Measurements from ENCODE around the gene NOTCH3. TPM values are rescaled to one million over a fixed set of nuclear protein-coding genes. Genes with fewer than 3 reads are reported as not detected.

The NOTCH3 gene
- total and polyA plus RNA-seq, 2 of the 8 experiments (the other 6 are each of a cell fraction or from before 2014, with no cell fraction given) = 37.5 to 107 TPM

GRCh38 chr19:15222738-15223648 lies 22.2 kb upstream of the NOTCH3 start:
- Histone ChIP-seq H3K18ac (ENCODE audit: extremely low read depth, low read length) (peak overlapping the region; percentile 72; the same call in 1 of the 2 replicates), H4K5ac (ENCODE audit: insufficient read length, low read depth, low read length) (peak overlapping the region; percentile 79), H3K9ac (replicated peaks in 1 of 4; ENCODE audit: extremely low read depth in 1 of 4, low read depth in 3 of 4, low read length in 3 of 4) (peak overlapping the region in 3 of 4 experiments; percentile 49 to 65 (median 63); a peak in 5 of 7 replicates), H3K9me3 (ENCODE audit: insufficient read depth in 2 of 2, low read depth in 1 of 2, low read length in 1 of 2) (no peaks in the 10 kb centered on the region), H3K4me2 (ENCODE audit: insufficient read depth in 1 of 2, low read depth in 2 of 2, low read length in 2 of 2) (peak overlapping the region; percentile 92 to 96), H3K23me2 (ENCODE audit: low read depth, low read length) (peaks cover 10% of the 10 kb centered on the region), H3K14ac (ENCODE audit: insufficient read length) (no peak overlapping the region), H4K20me1 (replicated peaks in 1 of 2; ENCODE audit: control insufficient read depth in 1 of 2, insufficient read depth in 2 of 2, low read length in 2 of 2) (peaks cover 2 to 5% of the 10 kb centered on the region in 2 experiments), H4K91ac (replicated peaks; ENCODE audit: insufficient read length, low read length) (peak overlapping the region; percentile 67), H3K79me2 (ENCODE audit: control insufficient read depth in 1 of 2, insufficient read depth in 2 of 2, low read length in 2 of 2) (no peaks in the 10 kb centered on the region), H3K23ac (ENCODE audit: insufficient read length) (no peak overlapping the region), H2BK15ac (ENCODE audit: low read length) (0 out of 2 replicates have a peak overlapping the region, but pooled peaks have one; percentile 78), H3K36me3 (ENCODE audit: control insufficient read depth in 2 of 4, insufficient read depth in 4 of 4, low read length in 3 of 4) (peaks cover 0 to 5% (median 3%) of the 10 kb centered on the region in 4 experiments; a peak in 2 of 8 replicates), H3K27me3 (replicated peaks in 1 of 4; ENCODE audit: control insufficient read depth in 3 of 4, extremely low read depth in 1 of 4, insufficient read depth in 3 of 4, low read length in 3 of 4) (no peaks in the 10 kb centered on the region), H2BK20ac (ENCODE audit: low read length) (0 out of 2 replicates have a peak overlapping the region, but pooled peaks have one; percentile 40), H2AK5ac (ENCODE audit: low read depth, low read length) (no peak overlapping the region), H3K4ac (replicated peaks; ENCODE audit: insufficient read length, low read depth, low read length) (no peak overlapping the region), H3K79me1 (ENCODE audit: low read depth, low read length) (no peaks in the 10 kb centered on the region), H3K56ac (replicated peaks; ENCODE audit: insufficient read length, low read depth, low read length) (peak overlapping the region; percentile 7), H2BK12ac (ENCODE audit: low read depth, low read length) (peak overlapping the region; percentile 85; the same call in 1 of the 2 replicates), H3K4me3 (ENCODE audit: extremely low read depth in 1 of 4, insufficient read depth in 2 of 4, low read depth in 3 of 4, low read length in 4 of 4) (peak overlapping the region; percentile 62 to 74 (median 62)), H4K8ac (ENCODE audit: extremely low read depth, insufficient read depth, low read length) (no peak overlapping the region), H3K27ac (ENCODE audit: low read depth, low read length) (peak overlapping the region; percentile 60), H2BK5ac (ENCODE audit: low read depth, low read length) (peak overlapping the region; percentile 32; the same call in 1 of the 2 replicates), H2BK120ac (replicated peaks; ENCODE audit: low read depth, low read length) (no peak overlapping the region), H2AFZ (ENCODE audit: low read length) (peak overlapping the region; percentile 79), H3K4me1 (replicated peaks in 1 of 4; ENCODE audit: control insufficient read depth in 3 of 4, insufficient read depth in 4 of 4, low read length in 3 of 4) (peaks cover 0 to 3% (median 1%) of the 10 kb centered on the region in 4 experiments; a peak in 4 of 7 replicates)
- POLR2A ChIA-PET (ENCODE audit: partially characterized antibody) = interaction anchor here (1.0 to 5.3 kb wide), 15 partner anchors 9 to 156 kb away, joined by 3 to 36 read pairs (median 6); partner anchors contain the start of genes AKAP8, BRD4, EPHX3 and NOTCH3
- FAIRE-seq = peak; percentile 88
- 1% methylated on average over 32 of the region's 48 CpGs; no CpG with 5 or more reads in 1 of the 2 experiments for WGBS, 2 experiments (ENCODE audit: extremely low coverage in 1 of 2, insufficient coverage in 1 of 2, insufficient read length in 1 of 2, insufficient replicate concordance in 2 of 2, low coverage in 1 of 2, low lambda C conversion rate in 2 of 2, missing lambda C conversion rate in 1 of 2)
- CTCF ChIA-PET (ENCODE audit: partially characterized antibody) = interaction anchor here (1.0 to 2.3 kb wide), 9 partner anchors 8 to 45 kb away, joined by 3 to 9 read pairs (median 4); partner anchors contain the start of genes EPHX3 and NOTCH3
- DNase-seq (ENCODE audit: low read depth in 1 of 2, low spot score in 2 of 2) = peak; percentile 90 to 92
- TF ChIP-seq SIN3A (conservative IDR thresholded peaks at IDR 0.05 in 1 of 2, IDR thresholded peaks at IDR 0.05 in 1 of 2; ENCODE audit: low read depth in 1 of 2, low read length in 2 of 2) (peak; percentile 86 to 89; a peak in 3 of 4 replicates), MAFK (IDR thresholded peaks at IDR 0.05; ENCODE audit: low read depth, low read length) (no peak), KDM4A (IDR thresholded peaks at IDR 0.05; ENCODE audit: low read depth, low read length, severe bottlenecking) (no peak), SIRT6 (IDR thresholded peaks at IDR 0.05; ENCODE audit: low read length) (no peak), SRF (IDR thresholded peaks at IDR 0.05; ENCODE audit: low read depth, low read length) (no peak), EGR1 (IDR thresholded peaks at IDR 0.05; ENCODE audit: borderline replicate concordance, low read depth, low read length) (peak; percentile 74; the same call in 1 of the 2 replicates), POU5F1 (IDR thresholded peaks at IDR 0.05; ENCODE audit: low read depth, low read length) (no peak), RNF2 (IDR thresholded peaks at IDR 0.05; ENCODE audit: borderline replicate concordance, low read depth, low read length, missing control alignments, poor library complexity, severe bottlenecking) (no peak), KDM1A (IDR thresholded peaks at IDR 0.05; ENCODE audit: borderline replicate concordance, low read length) (peak; percentile 63; the same call in 1 of the 2 replicates)

All from H1 (cell line).